ENCODE data around the gene C4BPB.

- TF ChIP-seq POLR2AphosphoS5 (IDR thresholded peaks at IDR 0.05; ENCODE audit: low read depth, low read length) (no peak), POLR2A (IDR thresholded peaks at IDR 0.05; ENCODE audit: low read depth, low read length) (no peak), TAF1 (IDR thresholded peaks at IDR 0.05; ENCODE audit: low read depth, low read length) (no peak), SPI1 (IDR thresholded peaks at IDR 0.05; ENCODE audit: low read depth, low read length) (no peak), POU2F2 (IDR thresholded peaks at IDR 0.05; ENCODE audit: low read depth, low read length) (no peak)
Observed at GRCh38 chr1:207070811-207071210, 17.8 kb upstream of the C4BPB start.

All from GM12891 (cell line).